ENCODE results near the gene PLEKHA1. TPM values are rescaled to one million over a fixed set of nuclear protein-coding genes. Genes with fewer than 3 reads are reported as not detected.
A peak's percentile ranks its signal among the peaks of the same experiment; 100 is the strongest.

The PLEKHA1 gene
- total RNA-seq, 1 donor from 2014 or later: 39.1 TPM

DNA sequence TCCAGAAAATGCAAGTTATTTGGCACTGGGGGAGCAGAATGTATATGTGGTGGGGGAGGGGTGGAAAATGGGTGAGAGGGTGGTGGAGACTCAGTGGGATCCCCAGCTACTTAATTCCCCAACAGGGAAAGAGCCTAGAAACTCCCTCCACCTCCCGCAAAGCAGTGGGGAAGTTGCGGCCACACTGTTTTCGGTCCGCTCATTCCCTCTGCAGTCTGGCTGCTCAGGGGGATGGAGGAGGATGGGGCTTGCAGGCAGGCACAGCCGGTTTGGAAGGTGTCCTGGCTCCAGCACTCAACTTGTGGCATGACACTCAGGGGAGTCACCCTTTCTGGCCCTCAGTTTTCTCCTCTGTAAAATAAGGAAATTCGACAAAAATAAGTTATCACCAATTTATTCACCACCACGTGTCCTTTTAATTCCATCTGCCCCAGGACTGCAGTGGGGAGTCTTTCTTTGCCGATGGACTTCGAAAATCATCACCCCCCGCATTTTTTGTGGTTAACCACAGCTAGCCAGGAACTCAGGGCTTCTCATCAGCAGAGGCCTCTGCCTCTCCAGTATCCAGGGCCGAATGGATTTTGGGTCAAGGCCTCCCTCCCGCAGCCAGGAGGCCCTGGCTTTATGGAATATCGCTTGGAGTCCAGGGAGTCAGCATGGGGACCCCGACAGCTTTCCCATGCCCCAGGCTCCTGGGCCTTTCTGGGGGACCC lies 85.2 kb downstream of the PLEKHA1 start:
- peak; percentile 72 for DNase-seq (ENCODE audit: low read depth)

GRCh38 chr10:122460891-122461293 lies 86.4 kb downstream of the PLEKHA1 start:
- no peak for DNase-seq (ENCODE audit: low read depth)

DNA sequence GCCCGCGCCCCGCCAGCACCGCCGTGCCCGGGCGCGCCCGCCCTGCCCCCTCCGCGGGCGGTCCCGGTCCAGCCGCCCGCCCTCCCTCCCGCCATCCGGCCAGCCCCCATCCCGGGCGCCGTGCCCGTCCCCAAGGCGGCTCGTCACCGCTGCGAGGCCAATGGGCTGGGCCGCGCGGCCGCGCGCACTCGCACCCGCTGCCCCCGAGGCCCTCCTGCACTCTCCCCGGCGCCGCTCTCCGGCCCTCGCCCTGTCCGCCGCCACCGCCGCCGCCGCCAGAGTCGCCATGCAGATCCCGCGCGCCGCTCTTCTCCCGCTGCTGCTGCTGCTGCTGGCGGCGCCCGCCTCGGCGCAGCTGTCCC lies 86.8 kb downstream of the PLEKHA1 start, which contains the start of gene HTRA1:
TSS of gene HTRA1 (plus strand) at position 187 of the 362 bp plus-strand sequence. CDS start at position 287, 100 bp downstream.
- DNase-seq (ENCODE audit: low read depth): peak; percentile 92

GRCh38 chr10:122461729-122462532 lies 87.4 kb downstream of the PLEKHA1 start:
- no peak for DNase-seq (ENCODE audit: low read depth)

DNA sequence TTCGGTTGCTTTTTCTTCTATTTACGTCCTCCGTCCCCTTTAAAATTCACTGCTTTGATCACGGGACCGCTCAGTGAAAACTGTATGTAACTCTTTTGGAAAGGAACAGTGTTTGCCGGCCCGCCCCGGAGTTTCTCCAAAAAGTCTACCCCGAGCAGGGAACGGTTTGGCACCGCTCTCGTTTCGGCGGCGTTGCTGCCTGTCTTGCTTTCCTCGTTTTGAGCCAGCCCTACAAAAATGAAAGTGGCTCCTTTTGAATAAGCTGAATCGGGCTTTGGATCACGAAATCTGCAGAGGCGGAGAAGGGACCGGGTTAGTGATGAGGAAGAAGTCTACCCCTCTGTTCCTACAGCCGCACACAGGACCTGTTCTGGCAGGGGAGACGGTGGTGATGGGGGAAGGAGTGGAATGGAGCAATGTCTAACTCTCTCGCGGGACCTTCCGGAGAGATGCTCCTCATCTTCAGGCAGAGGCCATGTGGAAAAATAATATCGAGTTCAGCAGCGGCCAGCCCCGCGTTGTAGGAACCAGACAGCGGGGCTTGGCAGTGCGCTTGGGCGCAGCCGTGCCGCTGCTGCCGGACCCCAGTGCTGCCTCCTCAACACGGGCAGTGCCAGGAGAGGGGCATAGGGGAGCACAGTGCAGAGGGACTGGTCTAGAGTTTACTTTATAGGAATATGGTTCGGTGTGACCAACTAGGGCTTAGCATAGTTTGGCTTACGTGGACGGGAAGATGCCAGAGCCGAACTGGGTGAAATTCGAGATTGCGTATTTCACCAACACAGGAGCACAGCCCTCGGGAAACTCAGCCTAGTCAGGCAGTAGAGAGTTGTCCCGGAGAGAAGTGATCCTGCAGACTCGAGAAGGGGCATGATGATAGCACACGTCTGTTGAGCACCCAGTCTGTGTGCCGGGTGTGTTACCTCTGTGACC lies 88.3 kb downstream of the PLEKHA1 start:
- DNase-seq (ENCODE audit: low read depth): peak; percentile 54

GRCh38 chr10:122463466-122464249 lies 89.2 kb downstream of the PLEKHA1 start:
- peak; percentile 48 for DNase-seq (ENCODE audit: low read depth)

GRCh38 chr10:122464250-122464510 lies 89.7 kb downstream of the PLEKHA1 start:
- DNase-seq (ENCODE audit: low read depth): no peak

GRCh38 chr10:122464586-122464985 lies 90.1 kb downstream of the PLEKHA1 start:
- DNase-seq (ENCODE audit: low read depth): peak; percentile 47

DNA sequence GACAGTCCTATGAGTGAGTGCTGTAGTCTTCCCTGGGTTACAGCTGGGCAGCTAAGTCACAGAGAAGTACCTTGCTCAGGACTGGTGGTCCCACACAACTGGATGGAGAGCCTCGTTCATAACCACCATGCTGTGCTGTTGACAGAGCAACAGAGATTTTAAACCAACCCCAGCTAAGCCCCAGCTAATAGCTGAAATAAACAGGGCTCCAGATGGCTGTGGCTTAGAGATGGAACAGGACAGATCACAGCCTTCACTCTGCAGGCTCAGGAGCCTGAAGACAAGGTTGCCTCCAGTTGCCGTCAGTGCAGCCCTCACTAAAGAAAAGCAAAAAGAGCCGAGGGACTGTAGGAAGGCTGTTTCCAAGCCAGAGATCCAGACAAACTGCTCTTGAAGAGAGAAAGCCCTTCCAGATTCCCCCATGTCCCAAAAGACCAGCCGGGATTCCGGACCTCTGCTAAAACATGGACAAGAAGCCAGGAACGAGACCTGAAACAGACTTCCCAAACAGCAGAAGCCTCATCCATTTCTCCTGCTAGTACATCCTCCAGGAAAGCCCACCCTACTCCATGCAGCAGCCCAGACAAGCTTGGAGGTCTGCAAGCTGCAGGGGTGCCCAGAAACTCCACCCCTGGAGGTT lies 91.0 kb downstream of the PLEKHA1 start:
- no peak for DNase-seq (ENCODE audit: low read depth)

- DNase-seq (ENCODE audit: low read depth): no peak
Observed at GRCh38 chr10:122466951-122467381, 92.5 kb downstream of the PLEKHA1 start.

GRCh38 chr10:122467701-122468100 lies 93.2 kb downstream of the PLEKHA1 start:
- DNase-seq (ENCODE audit: low read depth): no peak

- peak; percentile 94 for DNase-seq (ENCODE audit: low read depth)
Observed at GRCh38 chr10:122468307-122468925, 93.9 kb downstream of the PLEKHA1 start.

- peak; percentile 97 for DNase-seq (ENCODE audit: low read depth)
Observed at GRCh38 chr10:122468926-122469781, 94.6 kb downstream of the PLEKHA1 start.

DNA sequence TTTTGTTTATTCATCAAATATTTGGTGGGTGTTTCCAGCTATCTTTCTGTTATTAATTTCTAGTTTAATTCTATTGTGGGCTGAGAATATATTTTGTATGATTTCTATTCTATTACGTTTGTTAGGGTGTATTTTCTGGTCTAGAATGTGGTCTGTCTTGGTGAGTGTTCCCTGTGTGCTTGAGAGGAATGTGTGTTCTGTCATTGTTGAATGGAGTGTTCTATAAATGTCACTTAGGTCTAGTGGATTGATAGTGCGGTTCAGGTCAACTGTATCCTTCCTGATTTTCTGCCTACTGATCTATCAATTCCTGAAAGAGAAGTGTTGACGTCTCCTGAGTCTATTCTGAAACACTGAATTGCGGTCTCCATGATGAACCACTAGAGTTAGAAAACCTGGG lies 95.3 kb downstream of the PLEKHA1 start:
- DNase-seq (ENCODE audit: low read depth): no peak

- DNase-seq (ENCODE audit: low read depth): no peak
Observed at GRCh38 chr10:122471531-122472177, 97.1 kb downstream of the PLEKHA1 start.

GRCh38 chr10:122473116-122473515 lies 98.6 kb downstream of the PLEKHA1 start:
- no peak for DNase-seq (ENCODE audit: low read depth)

GRCh38 chr10:122474131-122474818 lies 99.8 kb downstream of the PLEKHA1 start:
- DNase-seq (ENCODE audit: low read depth): no peak

DNA sequence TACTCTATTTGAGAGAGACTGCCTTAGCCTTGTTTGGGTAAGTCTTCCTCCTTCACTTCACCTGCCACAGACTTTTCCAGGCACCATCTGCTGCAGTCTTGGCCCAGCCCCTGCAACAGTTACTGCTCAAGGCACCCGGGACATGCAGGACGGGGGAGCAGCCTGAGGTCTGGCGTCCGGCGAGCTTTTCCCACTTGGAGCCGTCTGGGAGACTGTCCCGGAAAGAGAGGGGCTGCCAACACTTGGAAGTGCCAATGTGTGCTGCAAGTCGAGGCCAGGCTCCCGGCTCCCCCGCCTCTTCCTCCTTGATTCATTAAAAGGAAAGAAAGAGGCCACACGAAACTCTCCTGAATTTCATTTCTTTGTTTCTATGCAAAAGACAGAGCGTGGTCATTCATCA lies 100.6 kb downstream of the PLEKHA1 start:
- no peak for DNase-seq (ENCODE audit: low read depth)

All from myocyte (in vitro differentiated cells).